Liver (tissue), 3 donors: ENCODE data around the gene PAX4.

ENCODE experiments used
- JUND ChIP-seq, 2 donors: IDR thresholded peaks; 2 replicates each; pipeline ENCODE4 v1.6.1; 2016; ENCODE audit warnings: antibody characterized with exemption in 2 of 2
- TF ChIP-seq, protein P1 (sequence below): fragments of 150-350 bp; IDR thresholded peaks from 2 replicates; pipeline ENCODE4 v1.5.1; 2017; ENCODE audit warnings: improper control_type of control experiment, low read depth, low read length; ENCODE audit not compliant: missing input control
- donor health status: healthy.
- donor health status: healthy.

DNA sequence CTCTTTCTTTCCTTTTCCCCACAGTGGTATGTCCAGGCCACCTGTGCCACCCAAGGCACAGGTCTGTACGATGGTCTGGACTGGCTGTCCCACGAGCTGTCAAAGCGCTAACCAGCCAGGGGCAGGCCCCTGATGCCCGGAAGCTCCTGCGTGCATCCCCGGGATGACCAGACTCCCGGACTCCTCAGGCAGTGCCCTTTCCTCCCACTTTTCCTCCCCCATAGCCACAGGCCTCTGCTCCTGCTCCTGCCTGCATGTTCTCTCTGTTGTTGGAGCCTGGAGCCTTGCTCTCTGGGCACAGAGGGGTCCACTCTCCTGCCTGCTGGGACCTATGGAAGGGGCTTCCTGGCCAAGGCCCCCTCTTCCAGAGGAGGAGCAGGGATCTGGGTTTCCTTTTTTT is 26.8 kb downstream of the PAX4 start:
- no peak for TF ChIP-seq JUND (IDR thresholded peaks at IDR 0.05)
- TF ChIP-seq, protein P1, sequence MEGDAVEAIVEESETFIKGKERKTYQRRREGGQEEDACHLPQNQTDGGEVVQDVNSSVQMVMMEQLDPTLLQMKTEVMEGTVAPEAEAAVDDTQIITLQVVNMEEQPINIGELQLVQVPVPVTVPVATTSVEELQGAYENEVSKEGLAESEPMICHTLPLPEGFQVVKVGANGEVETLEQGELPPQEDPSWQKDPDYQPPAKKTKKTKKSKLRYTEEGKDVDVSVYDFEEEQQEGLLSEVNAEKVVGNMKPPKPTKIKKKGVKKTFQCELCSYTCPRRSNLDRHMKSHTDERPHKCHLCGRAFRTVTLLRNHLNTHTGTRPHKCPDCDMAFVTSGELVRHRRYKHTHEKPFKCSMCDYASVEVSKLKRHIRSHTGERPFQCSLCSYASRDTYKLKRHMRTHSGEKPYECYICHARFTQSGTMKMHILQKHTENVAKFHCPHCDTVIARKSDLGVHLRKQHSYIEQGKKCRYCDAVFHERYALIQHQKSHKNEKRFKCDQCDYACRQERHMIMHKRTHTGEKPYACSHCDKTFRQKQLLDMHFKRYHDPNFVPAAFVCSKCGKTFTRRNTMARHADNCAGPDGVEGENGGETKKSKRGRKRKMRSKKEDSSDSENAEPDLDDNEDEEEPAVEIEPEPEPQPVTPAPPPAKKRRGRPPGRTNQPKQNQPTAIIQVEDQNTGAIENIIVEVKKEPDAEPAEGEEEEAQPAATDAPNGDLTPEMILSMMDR = no peak
